WTC11 (cell line): ENCODE data around the gene MEF2D. TPM values are rescaled to one million over a fixed set of nuclear protein-coding genes. Genes with fewer than 3 reads are reported as not detected.

Source experiments
- ATAC-seq: fragments of 200-7000 bp; cut with Tn5 transposase; 2 replicates; pipeline ENCODE4 v1.10.0; 2021; ENCODE audit warnings: mild to moderate bottlenecking, moderate library complexity
- CTCF ChIA-PET: fragments of 300-600 bp; sonication (Branson Sonifier 250); formaldehyde crosslinking; loops from one replicate; lab custom pipeline; 2021; ENCODE audit warnings: antibody characterized with exemption; lab: Charles Lee
- POLR2A ChIA-PET: fragments of 350-600 bp; sonication (Branson Sonifier 250); formaldehyde crosslinking; loops from one replicate; lab custom pipeline; 2021; ENCODE audit warnings: antibody characterized with exemption; lab: Charles Lee
- DNase-seq: peaks from one replicate; pipeline ENCODE4 v3.0.0; 2021; ENCODE audit warnings: low spot score
- H3K27ac Mint-ChIP-seq: 2 replicates; pipeline ENCODE4 v1.8.0; 2021; ENCODE audit warnings: mixed read lengths
- H3K27me3 Mint-ChIP-seq: 2 replicates; pipeline ENCODE4 v1.8.0; 2021; ENCODE audit warnings: low read depth, mild to moderate bottlenecking, moderate library complexity, mixed read lengths
- H3K36me3 Mint-ChIP-seq: 2 replicates; pipeline ENCODE4 v1.8.0; 2021; ENCODE audit warnings: mixed read lengths
- H3K4me1 Mint-ChIP-seq: 2 replicates; pipeline ENCODE4 v1.8.0; 2022; ENCODE audit warnings: mixed read lengths
- H3K4me3 Mint-ChIP-seq: 2 replicates; pipeline ENCODE4 v1.8.0; 2021; ENCODE audit warnings: mild to moderate bottlenecking, moderate library complexity, mixed read lengths
- H3K9me3 Mint-ChIP-seq: 2 replicates; pipeline ENCODE4 v1.8.0; 2021; ENCODE audit warnings: mixed read lengths
- AR ChIP-seq: fragments of 250-450 bp; sonication (Bioruptor Pico); IDR thresholded peaks from 2 replicates; pipeline ENCODE4 v1.9.0; 2021; ENCODE audit warnings: mild to moderate bottlenecking
- CDX4 ChIP-seq: fragments of 250-450 bp; sonication (Bioruptor Pico); IDR thresholded peaks from 2 replicates; pipeline ENCODE4 v1.9.0; 2021; ENCODE audit warnings: moderate library complexity, mild to moderate bottlenecking, inconsistent platforms, borderline replicate concordance
- E2F1 ChIP-seq: sonication (generic); formaldehyde crosslinking; IDR thresholded peaks from 2 replicates; pipeline ENCODE4 v1.8.0; 2022; ENCODE audit warnings: mild to moderate bottlenecking, missing genetic modification reagents
- E2F4 ChIP-seq: sonication (generic); formaldehyde crosslinking; IDR thresholded peaks from 2 replicates; pipeline ENCODE4 v1.8.1; 2022; ENCODE audit warnings: low read depth, mild to moderate bottlenecking, moderate library complexity, missing genetic modification reagents, borderline replicate concordance
- E2F5 ChIP-seq: sonication (generic); formaldehyde crosslinking; IDR thresholded peaks from 2 replicates; pipeline ENCODE4 v1.8.1; 2022; ENCODE audit warnings: mild to moderate bottlenecking, moderate library complexity, missing genetic modification reagents
- FOXP4 ChIP-seq: sonication (generic); formaldehyde crosslinking; IDR thresholded peaks from 2 replicates; pipeline ENCODE4 v1.8.0; 2022; ENCODE audit warnings: mild to moderate bottlenecking, missing genetic modification reagents
- GABPB1 ChIP-seq: sonication (generic); formaldehyde crosslinking; IDR thresholded peaks from 2 replicates; pipeline ENCODE4 v1.8.1; 2023; ENCODE audit warnings: mild to moderate bottlenecking, missing genetic modification reagents
- MAX ChIP-seq: sonication (generic); formaldehyde crosslinking; IDR thresholded peaks from 2 replicates; pipeline ENCODE4 v1.8.0; 2022; ENCODE audit warnings: mild to moderate bottlenecking, missing genetic modification reagents
- NFYB ChIP-seq: sonication (generic); formaldehyde crosslinking; conservative IDR thresholded peaks from 2 replicates; pipeline ENCODE4 v1.8.0; 2022; ENCODE audit warnings: low read depth, missing genetic modification reagents
- NR1H2 ChIP-seq: sonication (generic); formaldehyde crosslinking; IDR thresholded peaks from 2 replicates; pipeline ENCODE4 v1.9.0; 2021; ENCODE audit warnings: mild to moderate bottlenecking, moderate library complexity, missing genetic modification reagents
- TEAD1 ChIP-seq: sonication (generic); formaldehyde crosslinking; IDR thresholded peaks from 2 replicates; pipeline ENCODE4 v1.8.0; 2022; ENCODE audit warnings: mild to moderate bottlenecking, missing genetic modification reagents
- TP53 ChIP-seq: sonication (generic); formaldehyde crosslinking; IDR thresholded peaks from 2 replicates; pipeline ENCODE4 v1.8.1; 2023; ENCODE audit warnings: mild to moderate bottlenecking, missing genetic modification reagents
- USF2 ChIP-seq: sonication (generic); formaldehyde crosslinking; IDR thresholded peaks from 2 replicates; pipeline ENCODE4 v1.8.1; 2023; ENCODE audit warnings: mild to moderate bottlenecking, missing genetic modification reagents, moderate library complexity
- ZBTB21 ChIP-seq: sonication (generic); formaldehyde crosslinking; IDR thresholded peaks from 2 replicates; pipeline ENCODE4 v1.8.1; 2023; ENCODE audit warnings: mild to moderate bottlenecking, missing genetic modification reagents, borderline replicate concordance
- ZNF263 ChIP-seq: sonication (generic); formaldehyde crosslinking; IDR thresholded peaks from 2 replicates; pipeline ENCODE4 v1.8.1; 2022; ENCODE audit warnings: low read depth, mild to moderate bottlenecking, moderate library complexity, missing genetic modification reagents
- ZSCAN18 ChIP-seq: fragments of 250-450 bp; sonication (Bioruptor Pico); IDR thresholded peaks from 2 replicates; pipeline ENCODE4 v2.1.2; 2022; ENCODE audit warnings: mild to moderate bottlenecking, moderate library complexity
- total RNA-seq: library from RNA; stranded (reverse); gene quantifications from 3 replicates; pipeline ENCODE4 v1.2.3, GENCODE V29; 2021

Gene MEF2D
- total RNA-seq, 1 experiment from 2014 or later = 24.1 TPM

- DNase-seq = no peak
- H3K4me1 Mint-ChIP-seq = peaks cover 51% of the 10 kb centered on the region
- TF ChIP-seq CDX4 = no peak
- TF ChIP-seq TP53 = 0 out of 2 replicates have a peak, but pooled peaks have one; percentile 3
- TF ChIP-seq AR (CRISPR knock-in tag) = no peak
- TF ChIP-seq ZNF263 (CRISPR knock-in tag) = no peak
- no peak for TF ChIP-seq NR1H2 (CRISPR knock-in tag)
- no peak for TF ChIP-seq E2F4 (CRISPR knock-in tag)
- 0 out of 2 replicates have a peak, but pooled peaks have one; percentile 2 for TF ChIP-seq E2F5
- H3K36me3 Mint-ChIP-seq = no peaks in the 10 kb centered on the region
- H3K9me3 Mint-ChIP-seq = no peaks in the 10 kb centered on the region
- ChIA-PET CTCF (interaction anchor here (1.0 to 6.4 kb wide), 14 partner anchors 13 to 202 kb away, joined by 3 to 142 read pairs (median 4); partner anchors contain the start of gene NAXE), POLR2A (interaction anchor here (0.7 to 3.1 kb wide), 8 partner anchors 11 to 88 kb away, joined by 3 to 19 read pairs (median 5); partner anchors contain the start of gene NAXE)
- H3K4me3 Mint-ChIP-seq = peak overlapping the region; percentile 60; the same call in 1 of the 2 replicates
- ATAC-seq = no peak
- H3K27ac Mint-ChIP-seq = peak overlapping the region; percentile 99
- H3K27me3 Mint-ChIP-seq = peaks cover 13% of the 10 kb centered on the region
Measured at GRCh38 chr1:156503698-156504437, 3.3 kb upstream of the MEF2D start.

- peak overlapping the region; percentile 55 for H3K4me3 Mint-ChIP-seq
- ATAC-seq (peak; percentile 43), DNase-seq (peak; percentile 84)
- no peaks in the 10 kb centered on the region for H3K9me3 Mint-ChIP-seq
- ChIA-PET CTCF (interaction anchor here (0.9 to 6.4 kb wide), 8 partner anchors 12 to 117 kb away, joined by 3 to 142 read pairs (median 15); no protein-coding TSS in a partner anchor), POLR2A (interaction anchor here (0.6 to 3.1 kb wide), 4 partner anchors 13 to 46 kb away, joined by 3 to 19 read pairs (median 4); no protein-coding TSS in a partner anchor)
- H3K4me1 Mint-ChIP-seq = peaks cover 55% of the 10 kb centered on the region
- peak overlapping the region; percentile 99 for H3K27ac Mint-ChIP-seq
- peaks cover 13% of the 10 kb centered on the region for H3K27me3 Mint-ChIP-seq
- no peaks in the 10 kb centered on the region for H3K36me3 Mint-ChIP-seq
- TF ChIP-seq ZSCAN18 (CRISPR knock-in tag) (no peak), MAX (CRISPR knock-in tag) (peak; percentile 82), FOXP4 (no peak), E2F1 (no peak), USF2 (CRISPR knock-in tag) (peak; percentile 63), GABPB1 (CRISPR knock-in tag) (no peak), CDX4 (no peak), NFYB (CRISPR knock-in tag) (peak; percentile 89), ZBTB21 (CRISPR knock-in tag) (peak; percentile 65; the same call in 1 of the 2 replicates), TEAD1 (CRISPR knock-in tag) (peak; percentile 97)
Measured at GRCh38 chr1:156502894-156503697, 2.5 kb upstream of the MEF2D start.
